HPDE6-E6E7 (cell line): ENCODE data around the gene SSC5D.

Experiments used
- DNase-seq: peaks from one replicate; pipeline ENCODE4 v3.0.0; 2011; ENCODE audit warnings: missing footprints; ENCODE audit errors: extremely low spot score

The SSC5D gene

DNA sequence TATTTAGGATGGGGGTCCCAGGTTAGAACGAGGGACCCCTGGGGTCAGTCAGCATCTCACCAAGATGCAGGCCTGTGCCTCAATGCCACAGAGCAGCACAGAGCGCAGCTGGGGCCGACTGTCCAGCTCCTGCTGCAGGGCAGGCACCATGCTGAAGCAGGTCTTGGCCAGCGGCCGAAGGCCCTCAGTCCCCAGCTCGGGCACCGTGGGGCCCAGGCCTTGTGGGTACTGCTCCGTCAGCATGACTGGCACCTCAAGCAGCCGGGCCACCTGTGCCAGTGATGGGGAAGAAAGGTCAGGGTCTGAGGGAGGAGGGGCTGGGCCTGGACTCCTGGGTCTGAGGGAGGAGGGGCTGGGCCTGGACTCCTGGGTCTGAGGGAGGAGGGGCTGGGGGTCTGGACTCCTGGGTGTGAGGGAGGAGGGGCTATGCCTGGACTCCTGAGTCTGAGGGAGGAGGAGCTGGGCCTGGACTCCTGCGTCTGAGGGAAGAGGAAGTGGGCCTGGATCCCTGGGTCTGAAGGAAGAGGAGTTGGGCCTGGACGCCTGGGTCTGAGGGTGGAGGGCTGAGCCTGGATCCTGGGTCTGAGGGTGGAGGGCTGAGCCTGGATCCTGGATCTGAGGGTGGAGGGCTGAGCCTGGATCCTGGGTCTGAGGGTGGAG lies 32.5 kb upstream of the SSC5D start:
- DNase-seq = no peak

DNA sequence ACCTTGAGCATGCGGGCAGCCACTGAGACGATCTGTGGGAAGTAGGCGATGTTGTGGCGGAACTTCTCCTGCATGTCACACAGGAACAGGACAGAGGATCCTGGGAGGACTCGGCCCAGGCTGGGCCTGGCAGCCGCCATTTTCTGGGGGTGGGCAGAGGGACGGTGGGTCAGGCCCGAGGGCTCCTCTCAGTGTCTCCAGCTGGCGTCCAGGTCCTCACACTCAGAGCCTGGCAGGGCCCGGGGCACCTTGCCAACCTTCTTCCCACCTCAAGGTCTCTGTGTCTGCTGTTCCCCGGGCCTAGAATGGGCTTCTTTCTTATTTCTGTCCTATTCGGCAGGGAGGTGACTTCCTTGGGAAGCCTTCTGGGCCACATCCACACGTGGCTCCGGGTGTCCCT lies 31.9 kb upstream of the SSC5D start:
- no peak for DNase-seq

GRCh38 chr19:55457683-55458457 lies 30.4 kb upstream of the SSC5D start:
- DNase-seq = no peak

DNA sequence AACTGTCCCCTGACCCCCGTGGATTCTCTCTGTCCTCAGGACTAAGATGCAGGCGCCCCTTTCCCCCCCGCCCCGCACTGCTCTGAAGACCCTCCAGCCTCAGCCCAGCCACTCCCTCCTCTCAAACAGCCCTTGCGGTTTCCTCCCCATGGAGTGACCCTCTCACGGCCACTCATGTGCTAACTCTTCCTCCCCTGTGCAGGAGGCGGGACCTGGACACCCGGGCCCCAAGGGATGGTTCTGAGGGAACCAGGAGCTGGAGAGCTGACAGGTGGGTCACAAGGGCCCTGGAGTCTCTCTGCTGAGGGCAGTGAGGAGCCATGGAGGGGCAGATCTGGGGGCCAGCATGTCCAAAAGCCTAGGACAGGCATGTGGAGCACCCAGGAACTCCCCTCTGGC lies 28.7 kb upstream of the SSC5D start:
- no peak for DNase-seq

GRCh38 chr19:55459950-55460657 lies 28.1 kb upstream of the SSC5D start:
- no peak for DNase-seq

GRCh38 chr19:55460670-55461258 lies 27.5 kb upstream of the SSC5D start:
- DNase-seq = no peak

DNA sequence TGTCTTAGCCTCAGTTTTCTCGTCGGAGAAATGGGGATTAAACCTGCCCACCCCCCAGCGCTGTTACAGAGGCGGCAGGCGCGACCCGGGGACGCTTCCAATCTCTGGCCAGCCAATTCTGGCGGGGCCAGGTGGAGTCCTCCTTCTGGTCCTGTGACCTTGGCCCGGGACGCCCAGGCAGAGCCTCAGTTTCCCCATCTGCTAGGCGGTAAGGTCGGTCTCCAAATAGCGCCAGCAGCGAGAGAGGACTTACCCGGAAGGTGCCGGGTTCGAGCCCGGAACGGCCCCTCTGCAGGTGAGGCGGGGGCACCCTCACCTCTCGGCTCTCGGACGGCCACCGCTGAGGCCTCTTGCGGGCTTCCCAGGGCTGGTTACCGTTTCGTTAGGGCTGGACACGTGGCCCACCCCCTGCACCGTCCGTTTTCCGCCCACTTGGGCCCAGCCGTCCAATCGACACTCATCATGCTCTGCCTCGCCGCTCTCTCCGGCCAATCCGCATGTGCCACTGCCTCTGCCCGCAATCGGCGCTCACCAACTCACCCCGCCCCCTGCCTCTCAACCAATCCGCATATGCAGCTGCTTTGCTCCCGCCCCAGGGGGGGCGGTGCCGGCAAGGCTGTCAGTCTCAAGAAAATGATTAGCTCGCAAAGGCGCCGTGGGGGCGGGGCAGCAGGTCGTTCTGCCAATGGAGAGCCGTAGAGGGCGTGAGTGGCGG lies 26.8 kb upstream of the SSC5D start, which contains the start of gene ISOC2:
Gene ISOC2 (minus strand): TSS at position 384 of the 715 bp plus-strand sequence. CDS start 5,156 bp downstream, outside the sequence.
- peak; percentile 99 for DNase-seq

DNA sequence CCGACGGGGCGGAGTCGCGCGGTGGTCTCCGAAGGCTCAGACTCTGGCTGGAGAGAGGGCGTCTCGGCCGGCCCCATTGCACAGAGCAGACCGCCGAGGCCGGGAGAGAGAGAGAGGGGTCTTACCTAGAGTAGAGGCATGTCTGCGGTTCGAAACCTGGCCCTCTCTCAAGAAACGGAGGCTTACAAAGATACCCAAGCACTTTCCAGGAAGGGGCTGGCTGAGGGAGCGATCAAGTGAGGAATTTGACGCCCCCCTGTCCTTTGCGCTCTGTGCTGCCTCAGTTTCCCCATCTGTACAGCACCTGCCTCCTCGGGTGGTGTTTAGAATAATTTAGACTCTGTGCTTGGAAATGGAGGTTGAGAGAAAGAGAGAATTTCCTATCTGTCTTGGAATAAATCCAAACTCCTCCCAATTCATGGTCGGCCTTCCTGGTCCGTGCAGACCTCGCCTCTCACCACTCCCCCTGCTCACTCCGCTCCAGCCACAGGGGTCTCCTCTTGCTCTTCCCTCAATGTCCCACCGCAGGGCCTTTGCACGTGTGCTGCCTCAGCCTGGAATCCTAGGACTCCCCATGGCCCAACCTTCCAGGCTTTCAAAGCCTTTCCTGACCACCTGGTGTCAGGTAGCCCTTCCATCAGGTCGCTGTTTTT lies 26.1 kb upstream of the SSC5D start:
- no peak for DNase-seq

- DNase-seq = no peak
Observed at GRCh38 chr19:55462722-55463121, 25.5 kb upstream of the SSC5D start.

DNA sequence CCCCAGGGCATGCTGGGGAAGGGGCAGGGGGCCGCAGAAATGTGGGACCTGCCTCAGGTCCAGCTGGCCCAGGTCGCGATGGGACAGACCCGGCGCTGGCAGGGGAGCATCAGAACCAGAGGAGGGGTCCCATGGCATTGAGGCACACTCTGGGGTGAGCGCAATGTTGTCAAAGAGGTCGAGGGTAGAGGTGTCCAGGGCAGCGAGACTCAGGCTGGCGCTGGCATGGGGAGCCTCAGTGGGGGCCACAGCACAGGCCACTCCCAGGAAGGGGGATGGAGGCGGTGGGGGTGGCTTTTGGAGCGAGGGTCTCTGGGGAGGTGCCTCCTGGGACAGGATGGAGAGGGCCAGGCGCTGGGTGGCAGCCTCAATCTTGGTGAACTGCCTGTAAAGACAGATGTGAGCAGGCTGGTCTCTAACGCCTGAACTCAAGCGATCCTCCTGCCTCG lies 24.6 kb upstream of the SSC5D start:
- DNase-seq = no peak

DNA sequence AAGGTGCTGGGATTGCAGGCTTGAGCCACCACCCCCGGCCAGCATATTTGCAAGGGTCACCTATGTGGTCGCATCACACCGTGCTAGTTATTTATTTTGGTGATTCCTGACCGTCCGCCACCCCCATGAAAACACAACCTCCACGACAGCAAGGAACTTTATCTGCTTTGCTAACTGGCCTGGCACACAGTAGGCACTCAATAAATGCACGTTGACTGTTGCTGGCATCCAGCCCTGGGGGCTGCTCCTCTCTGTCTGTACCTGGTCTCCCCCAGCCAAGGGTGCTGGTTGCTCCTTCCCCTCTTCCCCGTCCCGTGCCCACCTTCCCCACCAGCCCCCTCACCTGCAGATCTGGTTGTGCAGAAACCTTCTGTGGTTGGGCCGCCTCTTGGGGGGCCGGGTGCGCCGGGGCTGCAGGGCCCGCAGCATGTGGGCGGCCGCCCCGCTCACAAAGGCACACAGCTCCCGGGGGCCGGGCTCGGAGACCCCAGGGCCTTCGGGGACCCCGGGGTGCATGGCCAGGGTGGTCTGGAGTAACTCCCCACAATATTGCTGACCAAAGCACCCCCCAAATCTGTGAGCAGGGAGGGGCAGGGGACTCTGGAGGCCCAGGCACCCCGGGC lies 24.1 kb upstream of the SSC5D start:
- no peak for DNase-seq

DNA sequence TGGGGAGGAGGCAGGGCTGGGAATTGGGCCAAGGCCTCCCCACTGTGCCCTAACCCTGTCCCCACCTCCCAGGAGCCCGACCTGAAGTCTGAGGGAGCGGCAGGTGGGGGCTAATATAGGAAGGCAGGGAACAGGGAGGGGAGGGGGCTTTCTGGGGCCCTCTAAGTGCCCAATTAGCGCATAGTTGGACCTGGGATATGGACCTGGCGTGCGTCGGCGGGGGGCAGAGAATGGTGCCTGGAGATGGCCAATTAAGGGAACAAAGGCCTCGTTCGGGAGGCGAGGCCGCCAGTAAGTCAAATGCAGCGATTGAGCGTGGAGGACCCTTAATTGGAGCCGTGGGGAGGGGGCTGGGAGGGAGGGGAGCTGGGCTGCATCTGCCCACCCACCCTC lies 23.6 kb upstream of the SSC5D start, which contains the start of gene C19orf85:
Gene C19orf85 (minus strand): TSS at position 90 of the 393 bp plus-strand sequence. CDS start 197 bp downstream, outside the sequence.
- DNase-seq = no peak

- no peak for DNase-seq
Observed at GRCh38 chr19:55465460-55466240, 22.6 kb upstream of the SSC5D start.

- no peak for DNase-seq
Observed at GRCh38 chr19:55466241-55466614, 22.0 kb upstream of the SSC5D start.

DNA sequence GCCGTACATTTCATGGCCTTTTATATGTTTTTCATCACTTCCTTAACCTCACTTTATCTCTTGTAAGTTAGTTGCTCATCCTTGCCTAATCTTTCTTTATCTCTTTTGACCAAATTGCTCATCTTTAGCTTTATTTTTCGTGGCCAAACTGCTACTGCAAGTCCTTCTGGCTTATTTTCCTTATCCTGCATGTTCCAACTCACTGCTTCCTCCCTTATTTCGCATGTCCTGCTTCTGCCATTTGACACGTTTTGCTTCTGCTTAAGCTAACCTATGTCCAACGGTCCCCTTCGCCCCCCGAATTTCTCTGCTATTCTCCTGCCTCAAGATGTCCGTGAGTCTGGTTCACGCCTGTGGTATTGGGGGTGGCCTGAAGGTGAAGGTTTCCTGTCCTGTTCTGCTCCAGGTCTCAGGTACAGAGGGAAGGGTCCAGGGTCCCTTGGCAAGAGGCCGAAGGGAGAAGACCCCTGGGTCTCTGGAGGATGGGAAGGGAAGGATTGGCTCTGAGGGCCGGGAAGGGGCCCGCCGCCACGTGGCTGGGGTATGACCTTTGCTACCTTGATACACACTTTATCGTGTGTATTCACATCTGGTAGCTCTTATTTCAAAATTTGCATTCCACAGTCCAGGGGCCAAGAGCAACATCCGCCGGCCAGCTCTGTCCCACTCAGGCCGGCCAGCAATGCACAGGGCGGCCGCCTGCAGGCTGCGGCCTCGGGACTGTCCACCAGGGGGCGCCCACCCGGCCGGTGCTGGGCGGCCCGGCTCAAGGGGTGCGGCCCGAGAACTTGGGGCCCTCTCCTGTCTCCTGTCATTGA lies 20.8 kb upstream of the SSC5D start:
- DNase-seq = no peak

DNA sequence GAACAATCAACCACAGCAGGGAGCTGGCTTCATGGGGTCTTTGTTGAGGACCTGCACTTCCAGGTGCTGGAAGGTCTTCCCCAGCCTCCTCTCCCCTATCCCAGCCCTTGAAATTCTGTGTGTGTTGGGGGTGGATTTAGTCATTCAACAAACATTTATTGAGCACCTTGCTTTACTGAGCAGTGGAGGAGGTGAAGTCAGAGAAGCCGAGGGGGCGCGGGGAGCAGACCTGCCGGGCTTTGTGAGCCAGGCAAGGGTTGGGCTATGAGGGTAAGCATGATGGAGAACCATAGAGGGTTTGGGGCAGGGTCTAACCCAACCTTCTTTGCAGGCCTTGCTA lies 20.2 kb upstream of the SSC5D start:
- no peak for DNase-seq

- no peak for DNase-seq
Observed at GRCh38 chr19:55471266-55471665, 17.0 kb upstream of the SSC5D start.

DNA sequence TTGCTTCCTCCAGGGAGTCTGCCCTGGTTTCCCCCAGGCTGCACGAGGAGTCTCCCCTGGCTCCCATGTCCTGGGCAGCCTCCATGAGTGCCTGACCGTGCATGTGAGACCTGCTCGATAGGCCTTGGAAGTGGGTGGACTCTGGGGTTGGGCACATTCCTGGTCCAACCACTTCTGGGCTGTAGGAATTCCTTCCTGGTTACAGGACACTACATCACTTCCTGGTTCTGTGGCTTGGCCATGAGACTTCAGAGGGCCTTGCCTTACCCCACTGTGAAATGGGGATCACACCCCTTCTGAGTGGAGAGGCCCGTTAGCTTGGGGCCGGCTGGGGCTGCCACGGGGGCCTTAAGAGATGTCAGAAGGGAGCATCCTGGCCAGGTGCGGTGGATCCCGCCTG lies 15.8 kb upstream of the SSC5D start:
- peak; percentile 60 for DNase-seq
